Right atrium auricular region (tissue), 2 donors: ENCODE data around the gene ERF. TPM values are rescaled to one million over a fixed set of nuclear protein-coding genes. Genes with fewer than 3 reads are reported as not detected.
A peak's percentile ranks its signal among the peaks of the same experiment; 100 is the strongest.

Source experiments
- DNase-seq: peaks from one replicate; pipeline ENCODE4 v3.0.0-alpha.2; 2019; ENCODE audit warnings: low spot score
- H3K27ac ChIP-seq, 2 donors: fragments of 200-600 bp; sonication (generic); 1 replicate in 1 of 2; 2 replicates in 1 of 2; pipeline ENCODE4 v1.5.1; 2016 to 2019
- H3K27me3 ChIP-seq, 2 donors: fragments of 200-600 bp; sonication (generic); one replicate each; pipeline versions ENCODE4 v1.5.1 to v1.6.0; 2017 to 2019
- H3K36me3 ChIP-seq: fragments of 200-600 bp; sonication (generic); one replicate; pipeline ENCODE4 v1.5.1; 2016
- H3K4me1 ChIP-seq, 2 donors: fragments of 200-600 bp; sonication (generic); one replicate each; pipeline versions ENCODE4 v1.5.1 to v1.6.0; 2017 to 2019
- H3K4me3 ChIP-seq, 2 donors: fragments of 200-600 bp; sonication (generic); 1 replicate in 1 of 2; 2 replicates in 1 of 2; pipeline ENCODE4 v1.5.1; 2017 to 2019; ENCODE audit warnings: mild to moderate bottlenecking in 1 of 2, moderate library complexity in 1 of 2
- H3K9me3 ChIP-seq, 2 donors: fragments of 200-600 bp; sonication (generic); one replicate each; pipeline ENCODE4 v1.5.1; 2019
- CTCF ChIP-seq, 2 donors: fragments of 200-600 bp; sonication (generic); IDR thresholded peaks; one replicate each; pipeline ENCODE4 v1.5.1; 2019; ENCODE audit warnings: antibody characterized with exemption in 2 of 2
- total RNA-seq, 2 donors: library from RNA; depleted of rRNA; stranded (reverse); fragments of >200 nt; gene quantifications; one replicate each; pipeline ENCODE4 v1.1.0, GENCODE V29; 2016

Gene ERF
- total RNA-seq, 2 donors from 2014 or later = 26.8 to 34.9 TPM

- H3K4me1 ChIP-seq = peaks cover 0 to 46% of the 10 kb centered on the region in 2 donors
- H3K9me3 ChIP-seq = no peaks in the 10 kb centered on the region
- TF ChIP-seq CTCF (IDR thresholded peaks at IDR 0.05) = no peak
- H3K27ac ChIP-seq = peak overlapping the region; percentile 51 to 86
- H3K27me3 ChIP-seq = no peaks in the 10 kb centered on the region
- peak overlapping the region in 1 of 2 donors; percentile 67 for H3K4me3 ChIP-seq
- peaks cover 44% of the 10 kb centered on the region for H3K36me3 ChIP-seq
- no peak for DNase-seq
Measured at GRCh38 chr19:42286349-42287016, 31.6 kb upstream of the ERF start.

- H3K27ac ChIP-seq = peak overlapping the region; percentile 51 to 86
- no peak for DNase-seq
- peaks cover 39% of the 10 kb centered on the region for H3K36me3 ChIP-seq
- no peaks in the 10 kb centered on the region for H3K27me3 ChIP-seq
- H3K4me1 ChIP-seq = peaks cover 0 to 51% of the 10 kb centered on the region in 2 donors
- peak overlapping the region in 1 of 2 donors; percentile 67 for H3K4me3 ChIP-seq
- H3K9me3 ChIP-seq = no peaks in the 10 kb centered on the region
- no peak for TF ChIP-seq CTCF (IDR thresholded peaks at IDR 0.05)
Measured at GRCh38 chr19:42285988-42286348, 31.0 kb upstream of the ERF start.

- Histone ChIP-seq H3K36me3 (peaks cover 35% of the 10 kb centered on the region), H3K27me3 (no peaks in the 10 kb centered on the region), H3K27ac (peak overlapping the region; percentile 51 to 86), H3K9me3 (no peaks in the 10 kb centered on the region), H3K4me3 (peak overlapping the region in 1 of 2 donors; percentile 67), H3K4me1 (peaks cover 0 to 55% of the 10 kb centered on the region in 2 donors)
- TF ChIP-seq CTCF (IDR thresholded peaks at IDR 0.05) = no peak
- no peak for DNase-seq
Measured at GRCh38 chr19:42285541-42285941, 30.6 kb upstream of the ERF start.

- H3K27ac ChIP-seq = peak overlapping the region; percentile 85 to 86
- H3K27me3 ChIP-seq = no peaks in the 10 kb centered on the region
- H3K4me1 ChIP-seq = peaks cover 0 to 56% of the 10 kb centered on the region in 2 donors
- peaks cover 27% of the 10 kb centered on the region for H3K36me3 ChIP-seq
- H3K4me3 ChIP-seq = peak overlapping the region; percentile 52 to 67
- TF ChIP-seq CTCF (IDR thresholded peaks at IDR 0.05) = no peak
- H3K9me3 ChIP-seq = no peaks in the 10 kb centered on the region
- DNase-seq = no peak
Measured at GRCh38 chr19:42284591-42285341, 29.8 kb upstream of the ERF start.

- H3K4me1 ChIP-seq = peaks cover 0 to 62% of the 10 kb centered on the region in 2 donors
- peak overlapping the region; percentile 97 to 99 for H3K27ac ChIP-seq
- H3K27me3 ChIP-seq = no peaks in the 10 kb centered on the region
- peaks cover 20% of the 10 kb centered on the region for H3K36me3 ChIP-seq
- H3K4me3 ChIP-seq = peak overlapping the region; percentile 49 to 67
- H3K9me3 ChIP-seq = no peaks in the 10 kb centered on the region
- no peak for TF ChIP-seq CTCF (IDR thresholded peaks at IDR 0.05)
- DNase-seq = peak; percentile 73
Measured at GRCh38 chr19:42284066-42284501, 29.2 kb upstream of the ERF start.
